Astrocyte (in vitro differentiated cells and primary cell): ENCODE data around the gene PSMD2.

ENCODE experiments used
- EZH2 ChIP-seq: IDR thresholded peaks from 2 replicates; pipeline ENCODE4 v1.6.1; 2012; ENCODE audit warnings: mild to moderate bottlenecking, low read length, inconsistent platforms; ENCODE audit not compliant: insufficient read depth
- TF ChIP-seq, protein P1 (sequence below): IDR thresholded peaks from 2 replicates; pipeline ENCODE4 v1.5.1; 2011; ENCODE audit warnings: low read depth, mild to moderate bottlenecking, inconsistent platforms, low read length, moderate library complexity; ENCODE audit not compliant: insufficient read depth

DNA sequence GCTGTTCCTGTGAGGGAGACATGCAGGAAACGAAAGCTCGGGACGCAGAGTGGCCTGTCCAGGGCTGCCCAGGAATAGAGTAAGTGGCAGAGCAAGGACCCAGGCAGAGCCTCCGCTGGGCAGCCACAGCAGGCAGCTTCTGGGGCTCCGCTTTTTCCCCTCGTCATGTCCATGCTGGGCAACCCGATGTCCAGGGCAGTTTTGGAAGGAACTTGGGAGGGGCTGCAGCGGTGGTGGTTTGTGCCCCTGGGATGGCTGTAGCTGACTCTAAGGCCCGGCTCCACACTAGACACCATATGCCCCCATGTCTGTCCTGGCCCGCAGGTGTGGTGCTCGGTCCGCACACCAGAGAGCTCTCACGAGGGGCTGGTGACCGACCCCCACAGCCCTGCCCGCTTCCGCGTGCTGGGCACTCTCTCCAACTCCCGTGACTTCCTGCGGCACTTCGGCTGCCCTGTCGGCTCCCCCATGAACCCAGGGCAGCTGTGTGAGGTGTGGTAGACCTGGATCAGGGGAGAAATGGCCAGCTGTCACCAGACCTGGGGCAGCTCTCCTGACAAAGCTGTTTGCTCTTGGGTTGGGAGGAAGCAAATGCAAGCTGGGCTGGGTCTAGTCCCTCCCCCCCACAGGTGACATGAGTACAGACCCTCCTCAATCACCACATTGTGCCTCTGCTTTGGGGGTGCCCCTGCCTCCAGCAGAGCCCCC lies 7.1 kb upstream of the PSMD2 start:
- TF ChIP-seq, protein P1, sequence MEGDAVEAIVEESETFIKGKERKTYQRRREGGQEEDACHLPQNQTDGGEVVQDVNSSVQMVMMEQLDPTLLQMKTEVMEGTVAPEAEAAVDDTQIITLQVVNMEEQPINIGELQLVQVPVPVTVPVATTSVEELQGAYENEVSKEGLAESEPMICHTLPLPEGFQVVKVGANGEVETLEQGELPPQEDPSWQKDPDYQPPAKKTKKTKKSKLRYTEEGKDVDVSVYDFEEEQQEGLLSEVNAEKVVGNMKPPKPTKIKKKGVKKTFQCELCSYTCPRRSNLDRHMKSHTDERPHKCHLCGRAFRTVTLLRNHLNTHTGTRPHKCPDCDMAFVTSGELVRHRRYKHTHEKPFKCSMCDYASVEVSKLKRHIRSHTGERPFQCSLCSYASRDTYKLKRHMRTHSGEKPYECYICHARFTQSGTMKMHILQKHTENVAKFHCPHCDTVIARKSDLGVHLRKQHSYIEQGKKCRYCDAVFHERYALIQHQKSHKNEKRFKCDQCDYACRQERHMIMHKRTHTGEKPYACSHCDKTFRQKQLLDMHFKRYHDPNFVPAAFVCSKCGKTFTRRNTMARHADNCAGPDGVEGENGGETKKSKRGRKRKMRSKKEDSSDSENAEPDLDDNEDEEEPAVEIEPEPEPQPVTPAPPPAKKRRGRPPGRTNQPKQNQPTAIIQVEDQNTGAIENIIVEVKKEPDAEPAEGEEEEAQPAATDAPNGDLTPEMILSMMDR, result no peak
- no peak for TF ChIP-seq EZH2
